ENCODE results near the gene DCTN1.

The DCTN1 gene

GRCh38 chr2:74391580-74392448 lies 11.7 kb upstream of the DCTN1 start:
- Histone ChIP-seq H3K27me3 (peaks cover 6% of the 10 kb centered on the region), H3K9me3 (no peaks in the 10 kb centered on the region), H3K36me3 (no peaks in the 10 kb centered on the region), H3K27ac (peak overlapping the region; percentile 84), H3K4me3 (ENCODE audit: low read depth in 1 of 2, low read length in 1 of 2) (peak overlapping the region; percentile 82 to 93), H3K4me1 (ENCODE audit: control insufficient read depth in 1 of 2, insufficient read depth in 1 of 2, low read depth in 1 of 2, low read length in 1 of 2) (peaks cover 13 to 19% of the 10 kb centered on the region in 2 experiments)
- peak; percentile 97 for TF ChIP-seq CTCF (IDR thresholded peaks at IDR 0.05)

GRCh38 chr2:74391209-74391579 lies 11.1 kb upstream of the DCTN1 start:
- Histone ChIP-seq H3K4me1 (ENCODE audit: control insufficient read depth in 1 of 2, insufficient read depth in 1 of 2, low read depth in 1 of 2, low read length in 1 of 2) (peaks cover 13 to 19% of the 10 kb centered on the region in 2 experiments), H3K9me3 (no peaks in the 10 kb centered on the region), H3K36me3 (no peaks in the 10 kb centered on the region), H3K4me3 (ENCODE audit: low read depth in 1 of 2, low read length in 1 of 2) (peak overlapping the region; percentile 82 to 93), H3K27ac (peak overlapping the region; percentile 84), H3K27me3 (peaks cover 6% of the 10 kb centered on the region)
- TF ChIP-seq CTCF (IDR thresholded peaks at IDR 0.05), result no peak

GRCh38 chr2:74390606-74391005 lies 10.5 kb upstream of the DCTN1 start:
- Histone ChIP-seq H3K9me3 (no peaks in the 10 kb centered on the region), H3K36me3 (peaks cover under 1% of the 10 kb centered on the region), H3K27me3 (peaks cover 6% of the 10 kb centered on the region), H3K4me1 (ENCODE audit: control insufficient read depth in 1 of 2, insufficient read depth in 1 of 2, low read depth in 1 of 2, low read length in 1 of 2) (peaks cover 13 to 19% of the 10 kb centered on the region in 2 experiments), H3K27ac (no peak overlapping the region), H3K4me3 (ENCODE audit: low read depth in 1 of 2, low read length in 1 of 2) (peak overlapping the region; percentile 82 to 93)
- no peak for TF ChIP-seq CTCF (IDR thresholded peaks at IDR 0.05)

- Histone ChIP-seq H3K4me1 (ENCODE audit: control insufficient read depth in 1 of 2, insufficient read depth in 1 of 2, low read depth in 1 of 2, low read length in 1 of 2) (peaks cover 19 to 21% of the 10 kb centered on the region in 2 experiments), H3K27me3 (no peaks in the 10 kb centered on the region), H3K36me3 (peaks cover 10% of the 10 kb centered on the region), H3K4me3 (ENCODE audit: low read depth in 1 of 2, low read length in 1 of 2) (no peak overlapping the region), H3K27ac (no peak overlapping the region), H3K9me3 (no peaks in the 10 kb centered on the region)
- no peak for TF ChIP-seq CTCF (IDR thresholded peaks at IDR 0.05)
Measured at GRCh38 chr2:74387346-74387745, 7.2 kb upstream of the DCTN1 start.

- peaks cover 10 to 18% of the 10 kb centered on the region in 2 experiments for H3K4me1 ChIP-seq (ENCODE audit: control insufficient read depth in 1 of 2, insufficient read depth in 1 of 2, low read depth in 1 of 2, low read length in 1 of 2)
- H3K36me3 ChIP-seq, result peaks cover 10% of the 10 kb centered on the region
- H3K27me3 ChIP-seq, result no peaks in the 10 kb centered on the region
- H3K9me3 ChIP-seq, result no peaks in the 10 kb centered on the region
- H3K27ac ChIP-seq, result no peak overlapping the region
- no peak overlapping the region for H3K4me3 ChIP-seq (ENCODE audit: low read depth in 1 of 2, low read length in 1 of 2)
- no peak for TF ChIP-seq CTCF (IDR thresholded peaks at IDR 0.05)
Measured at GRCh38 chr2:74385396-74385795, 5.3 kb upstream of the DCTN1 start.

Data from neutrophil (primary cell).